Thoracic aorta (tissue), 2 donors: Measurements from ENCODE around the gene DUSP22. TPM values are rescaled to one million over a fixed set of nuclear protein-coding genes. Genes with fewer than 3 reads are reported as not detected.

ENCODE experiments used
- ATAC-seq: fragments of 150-250 bp; one replicate; pipeline ENCODE4 v1.8.0; 2017; ENCODE audit warnings: low read depth; ENCODE audit not compliant: insufficient number of reproducible peaks, low FRiP score
- DNase-seq: peaks from one replicate; pipeline ENCODE4 v3.0.0-alpha.2; 2020; ENCODE audit warnings: low spot score
- H3K27ac ChIP-seq, 2 donors: fragments of 200-600 bp; sonication (generic); 1 replicate in 1 of 2; 2 replicates in 1 of 2; pipeline ENCODE4 v1.5.1; 2016; ENCODE audit warnings: mild to moderate bottlenecking in 2 of 2, moderate library complexity in 2 of 2
- H3K27me3 ChIP-seq: fragments of 200-600 bp; sonication (generic); replicated peaks from 2 replicates; pipeline ENCODE4 v1.6.0; 2016; ENCODE audit warnings: mild to moderate bottlenecking; ENCODE audit not compliant: insufficient read depth
- H3K36me3 ChIP-seq: fragments of 200-600 bp; sonication (generic); one replicate; pipeline ENCODE4 v1.5.1; 2016
- H3K4me1 ChIP-seq, 2 donors: fragments of 200-600 bp; sonication (generic); 1 replicate in 1 of 2; 2 replicates in 1 of 2; pipeline versions ENCODE4 v1.5.1 to v1.6.0; 2016; ENCODE audit warnings: low read depth in 2 of 2, mild to moderate bottlenecking in 1 of 2; ENCODE audit not compliant: control insufficient read depth in 1 of 2
- H3K4me3 ChIP-seq: fragments of 200-600 bp; sonication (generic); 2 replicates; pipeline ENCODE4 v1.5.1; 2016; ENCODE audit warnings: mild to moderate bottlenecking
- H3K9me3 ChIP-seq: fragments of 200-600 bp; sonication (generic); 2 replicates; pipeline ENCODE4 v1.5.1; 2016
- CTCF ChIP-seq: fragments of 200-600 bp; sonication (generic); IDR thresholded peaks from one replicate; pipeline ENCODE4 v1.5.1; 2019; ENCODE audit warnings: antibody characterized with exemption
- total RNA-seq, 2 donors: library from RNA; depleted of rRNA; stranded (reverse); fragments of >200 nt; gene quantifications; one replicate each; pipeline versions ENCODE4 v1.1.0 to v1.2.3, GENCODE V29; 2016

DUSP22 gene
- total RNA-seq, 2 donors from 2014 or later: 49.0 to 74.6 TPM

GRCh38 chr6:395432-396125 is 103.3 kb downstream of the DUSP22 start:
- H3K9me3 ChIP-seq: no peaks in the 10 kb centered on the region
- H3K36me3 ChIP-seq: no peaks in the 10 kb centered on the region
- no peak for TF ChIP-seq CTCF
- no peaks in the 10 kb centered on the region for H3K27me3 ChIP-seq
- no peak overlapping the region for H3K4me3 ChIP-seq
- no peak overlapping the region for H3K27ac ChIP-seq
- DNase-seq: no peak
- ATAC-seq: no peak
- H3K4me1 ChIP-seq: peaks cover 8 to 23% of the 10 kb centered on the region in 2 donors

- no peaks in the 10 kb centered on the region for H3K9me3 ChIP-seq
- H3K4me1 ChIP-seq: peaks cover 8 to 21% of the 10 kb centered on the region in 2 donors
- no peak for DNase-seq
- H3K36me3 ChIP-seq: no peaks in the 10 kb centered on the region
- no peak overlapping the region for H3K27ac ChIP-seq
- H3K27me3 ChIP-seq: no peaks in the 10 kb centered on the region
- TF ChIP-seq CTCF: no peak
- ATAC-seq: no peak
- H3K4me3 ChIP-seq: no peak overlapping the region
These were observed 103.8 kb downstream of the DUSP22 start for GRCh38 chr6:396126-396520.

GRCh38 chr6:397056-397455 is 104.8 kb downstream of the DUSP22 start:
- H3K4me3 ChIP-seq: no peak overlapping the region
- no peaks in the 10 kb centered on the region for H3K27me3 ChIP-seq
- no peaks in the 10 kb centered on the region for H3K9me3 ChIP-seq
- DNase-seq (no peak), ATAC-seq (no peak)
- no peaks in the 10 kb centered on the region for H3K36me3 ChIP-seq
- no peak for TF ChIP-seq CTCF
- H3K4me1 ChIP-seq: peaks cover 8 to 13% of the 10 kb centered on the region in 2 donors
- H3K27ac ChIP-seq: no peak overlapping the region

- H3K9me3 ChIP-seq: no peaks in the 10 kb centered on the region
- DNase-seq (no peak), ATAC-seq (no peak)
- no peaks in the 10 kb centered on the region for H3K36me3 ChIP-seq
- H3K4me1 ChIP-seq: peaks cover 5 to 8% of the 10 kb centered on the region in 2 donors
- H3K4me3 ChIP-seq: no peak overlapping the region
- H3K27ac ChIP-seq: no peak overlapping the region
- no peaks in the 10 kb centered on the region for H3K27me3 ChIP-seq
- no peak for TF ChIP-seq CTCF
These were observed 105.3 kb downstream of the DUSP22 start for GRCh38 chr6:397604-398003.

GRCh38 chr6:398065-398464 is 105.8 kb downstream of the DUSP22 start:
- no peak overlapping the region for H3K4me3 ChIP-seq
- H3K4me1 ChIP-seq: peaks cover 3 to 5% of the 10 kb centered on the region in 2 donors
- TF ChIP-seq CTCF: no peak
- H3K27ac ChIP-seq: no peak overlapping the region
- no peaks in the 10 kb centered on the region for H3K36me3 ChIP-seq
- ATAC-seq (no peak), DNase-seq (no peak)
- H3K27me3 ChIP-seq: no peaks in the 10 kb centered on the region
- no peaks in the 10 kb centered on the region for H3K9me3 ChIP-seq
